Measurements from ENCODE around the gene PLEKHG7. TPM values are rescaled to one million over a fixed set of nuclear protein-coding genes. Genes with fewer than 3 reads are reported as not detected.
A peak's percentile ranks its signal among the peaks of the same experiment; 100 is the strongest.

PLEKHG7 gene
- total and polyA plus RNA-seq, 9 of the 15 experiments (the other 6 are each of a cell fraction or from before 2014, with no cell fraction given), result 0.03 TPM; not detected in 8

GRCh38 chr12:92715625-92716024 is 12.8 kb downstream of the PLEKHG7 start:
- Histone ChIP-seq H4K20me1 (replicated peaks; ENCODE audit: control insufficient read depth, insufficient read depth, low read length) (no peaks in the 10 kb centered on the region), H2AFZ (ENCODE audit: low read depth, low read length) (no peak overlapping the region), H3K9ac (ENCODE audit: insufficient read depth in 1 of 2, low read depth in 2 of 2, low read length in 2 of 2) (no peak overlapping the region), H3K4me3 (no peak overlapping the region), H3K36me3 (ENCODE audit: control insufficient read depth, insufficient read depth, low read length) (no peaks in the 10 kb centered on the region), H3K27me3 (ENCODE audit: control insufficient read depth in 2 of 2, insufficient read depth in 2 of 2, low read length in 2 of 2) (peaks cover 4% of the 10 kb centered on the region in 2 experiments; a peak in 1 of 5 replicates), H3K9me3 (replicated peaks; ENCODE audit: control insufficient read depth, insufficient read depth, low read depth, low read length) (no peaks in the 10 kb centered on the region), H3K4me1 (replicated peaks in 1 of 2; ENCODE audit: control insufficient read depth in 2 of 2, insufficient read depth in 2 of 2, low read length in 2 of 2) (no peaks in the 10 kb centered on the region; a peak in 1 of 5 replicates), H3K27ac (ENCODE audit: extremely low read depth, low read depth, low read length) (no peak overlapping the region), H3K4me2 (ENCODE audit: insufficient read depth, low read length) (no peak overlapping the region), H3K79me2 (ENCODE audit: control insufficient read depth, insufficient read depth, low read length) (no peaks in the 10 kb centered on the region), H3K9me1 (ENCODE audit: control insufficient read depth, insufficient read depth, low read length) (no peaks in the 10 kb centered on the region)
- intact Hi-C loops (cut with micrococcal nuclease), result no loop called here
- ChIA-PET POLR2A (no interaction called here), CTCF (ENCODE audit: low intra/inter-chr PET ratio) (no interaction called here)
- TF ChIP-seq ZBTB40 (IDR thresholded peaks at IDR 0.05) (peak; percentile 87), ZBTB40 (CRISPR knock-in tag; IDR thresholded peaks at IDR 0.05) (peak; percentile 60), ZNF830 (CRISPR knock-in tag; IDR thresholded peaks at IDR 0.05) (no peak)
- 0% methylated on average over 1 of the region's 1 CpG for WGBS (ENCODE audit: insufficient coverage, low coverage, missing lambda C conversion rate)
- DNase-seq (ENCODE audit: extremely low read depth in 1 of 4, low spot score in 3 of 4) (no peak), ATAC-seq (no peak), FAIRE-seq (no peak)
- BruUV-seq (replicated peaks), result no TSS peak
- in situ Hi-C loops (cut with MboI), result no loop called here
